Mucosa of gallbladder (tissue), 1 donor: ENCODE data around the gene TIMP3. TPM values are rescaled to one million over a fixed set of nuclear protein-coding genes. Genes with fewer than 3 reads are reported as not detected.

Experiments
- DNase-seq: peaks from one replicate; pipeline ENCODE4 v3.0.0-alpha.2; 2020; ENCODE audit warnings: low spot score
- total RNA-seq: library from RNA; stranded (reverse); gene quantifications from one replicate; pipeline ENCODE4 v1.2.1, GENCODE V29; 2021
- donor health status: DM: no; HTN: no; CAD: no.

Gene TIMP3
- total RNA-seq, 1 donor from 2014 or later, result 180 TPM

DNA sequence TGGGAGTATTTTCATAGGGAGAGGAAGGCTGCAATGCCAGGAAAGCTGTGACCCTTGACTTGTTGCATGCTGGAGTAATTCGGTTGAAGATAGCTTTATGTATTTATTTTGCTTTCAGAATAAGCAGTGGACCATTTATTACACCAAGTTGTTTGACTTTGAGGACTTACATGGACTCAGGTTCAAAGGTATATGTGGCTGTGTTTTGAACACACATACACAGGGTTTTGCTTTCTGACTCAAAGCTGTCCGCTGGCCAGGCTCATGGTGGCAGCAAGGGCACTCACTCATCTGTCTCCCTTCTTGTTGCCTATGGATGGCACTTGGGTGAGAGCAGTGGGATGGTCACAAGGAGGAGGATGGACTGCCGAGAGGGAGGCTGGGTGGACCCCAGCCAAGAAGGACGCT is 6.5 kb downstream of the TIMP3 start:
- DNase-seq, result no peak

- DNase-seq, result no peak
These were observed 8.5 kb downstream of the TIMP3 start for GRCh38 chr22:32809786-32810554.

DNA sequence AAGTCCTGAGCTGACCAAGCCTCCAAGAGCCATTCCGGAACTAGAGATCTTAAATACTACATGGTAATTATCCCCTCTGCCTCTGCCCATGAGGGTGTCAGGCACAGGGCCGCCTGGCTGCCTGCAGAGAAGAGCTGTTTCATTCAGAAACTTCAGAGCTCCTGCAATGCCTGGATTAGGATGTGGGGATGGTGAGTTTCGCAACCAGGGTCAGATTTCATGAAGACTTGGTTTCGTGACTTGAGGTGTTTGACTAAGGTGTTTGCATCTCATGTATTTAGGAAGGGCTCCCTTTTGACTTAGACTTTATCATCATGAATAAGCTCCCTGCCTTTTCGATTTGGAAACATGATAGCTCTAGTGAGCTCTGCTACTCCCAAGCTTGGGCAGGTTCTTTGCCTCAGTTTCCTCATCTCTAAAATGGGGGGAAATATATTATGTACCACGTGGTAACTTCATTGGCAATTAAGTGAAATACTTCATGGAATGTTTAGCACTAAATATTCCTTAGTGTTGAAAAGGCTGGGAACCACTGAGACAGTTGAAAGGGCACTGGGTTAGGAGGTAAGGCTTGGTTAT is 9.1 kb downstream of the TIMP3 start:
- no peak for DNase-seq

GRCh38 chr22:32811788-32812545 is 10.5 kb downstream of the TIMP3 start:
- no peak for DNase-seq

- DNase-seq, result no peak
These were observed 12.9 kb downstream of the TIMP3 start for GRCh38 chr22:32814285-32814860.

DNA sequence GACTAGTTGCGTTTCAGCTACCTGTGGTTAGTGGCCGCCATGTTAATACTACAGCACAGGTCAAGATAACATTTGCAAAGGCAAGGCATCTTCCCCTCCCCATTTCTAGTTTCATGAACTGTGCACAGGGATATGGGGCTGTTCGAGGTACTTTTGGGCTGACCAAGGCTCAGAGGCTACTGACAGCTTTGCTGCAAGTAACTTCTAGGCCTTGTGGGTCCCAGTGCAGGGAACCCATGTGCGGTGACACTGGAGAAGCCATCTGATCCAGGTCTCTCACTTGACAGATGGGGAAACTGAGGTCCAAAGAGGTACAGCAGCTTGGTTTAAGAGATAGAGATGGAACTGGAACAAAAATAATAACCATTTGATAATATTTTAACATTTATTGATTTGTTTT is 13.6 kb downstream of the TIMP3 start:
- no peak for DNase-seq

DNA sequence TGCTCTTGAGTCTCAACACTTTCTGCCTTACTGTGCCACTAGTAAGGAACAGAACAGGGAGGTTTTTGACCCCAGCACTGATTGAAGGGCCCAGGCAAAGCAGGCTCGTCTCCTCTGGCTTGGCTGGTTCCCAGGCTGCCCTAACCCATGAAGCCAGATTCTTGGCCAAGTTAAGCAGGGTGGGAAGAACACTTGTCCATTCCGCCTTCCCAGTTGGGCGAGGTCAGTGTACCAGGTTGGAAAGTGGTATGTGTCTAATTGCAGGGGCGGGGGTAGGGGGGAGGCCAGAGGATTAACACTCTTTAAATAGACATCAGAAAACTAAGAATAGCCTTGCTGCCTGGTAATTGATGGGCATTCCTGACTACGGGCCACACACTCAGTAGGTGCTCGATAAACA is 14.4 kb downstream of the TIMP3 start:
- DNase-seq, result no peak

DNA sequence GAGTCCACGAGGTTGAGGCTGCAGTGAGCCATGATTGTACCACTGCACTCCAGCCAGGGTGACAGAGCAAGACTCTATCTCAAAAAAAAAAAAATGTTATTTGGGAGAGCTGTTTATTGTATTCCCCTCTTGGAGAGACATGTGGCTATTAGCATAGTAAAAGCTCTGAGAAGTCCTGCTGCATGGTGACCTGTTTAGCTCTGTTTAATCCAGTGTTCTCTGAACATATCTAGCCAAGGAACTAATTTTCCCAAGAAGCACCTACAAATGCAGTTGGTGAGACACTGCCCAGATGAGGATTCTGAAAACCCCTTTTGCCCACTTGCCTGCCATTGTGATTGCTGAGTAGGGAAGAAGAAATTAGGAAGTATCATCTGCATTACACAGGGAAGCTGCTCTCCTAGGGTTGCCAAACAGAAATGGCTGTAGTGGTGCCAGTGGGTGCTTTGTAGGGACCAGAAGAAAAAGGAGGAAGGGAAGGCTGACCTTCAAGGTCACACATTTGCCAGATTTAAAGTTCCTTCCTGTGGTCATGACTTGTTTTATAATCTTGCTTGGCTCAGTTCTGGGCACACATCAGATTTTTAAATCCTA is 15.7 kb downstream of the TIMP3 start:
- DNase-seq, result no peak

DNA sequence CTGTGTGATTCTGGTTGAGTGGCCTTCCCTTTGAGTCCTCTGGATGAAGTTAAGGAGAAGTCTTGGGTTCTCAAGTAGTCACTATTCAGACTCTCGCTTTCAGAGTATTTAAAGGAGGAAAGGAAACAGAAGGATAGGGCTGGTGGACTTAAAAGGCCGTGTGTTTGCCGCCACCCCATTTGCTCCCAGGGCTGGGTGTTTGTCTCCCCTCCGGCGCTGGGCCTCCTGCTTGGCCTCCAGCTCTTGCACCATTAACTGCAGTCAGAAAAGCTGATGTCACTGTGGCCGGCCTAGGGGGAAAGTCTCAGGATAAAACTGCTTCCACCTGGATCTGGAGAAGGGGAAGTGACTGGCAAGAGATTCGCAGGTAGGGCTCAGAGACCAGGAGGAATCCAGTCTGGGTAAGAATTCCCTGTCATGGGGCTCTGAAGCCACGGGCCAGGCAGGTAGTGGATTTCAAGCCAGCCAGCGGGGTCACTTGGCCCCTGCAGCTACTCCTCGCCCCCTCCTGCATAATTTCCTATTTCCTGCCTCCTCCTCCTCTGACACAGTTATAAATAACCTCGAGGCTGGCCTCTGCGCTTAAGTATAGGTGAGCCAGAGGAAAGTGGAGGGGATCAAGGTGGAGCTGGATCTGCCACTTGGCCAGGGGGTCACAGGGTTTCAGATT is 17.1 kb downstream of the TIMP3 start:
- no peak for DNase-seq

- DNase-seq, result no peak
These were observed 17.6 kb downstream of the TIMP3 start for GRCh38 chr22:32819120-32819519.

GRCh38 chr22:32820131-32821119 is 18.9 kb downstream of the TIMP3 start:
- DNase-seq, result no peak

DNA sequence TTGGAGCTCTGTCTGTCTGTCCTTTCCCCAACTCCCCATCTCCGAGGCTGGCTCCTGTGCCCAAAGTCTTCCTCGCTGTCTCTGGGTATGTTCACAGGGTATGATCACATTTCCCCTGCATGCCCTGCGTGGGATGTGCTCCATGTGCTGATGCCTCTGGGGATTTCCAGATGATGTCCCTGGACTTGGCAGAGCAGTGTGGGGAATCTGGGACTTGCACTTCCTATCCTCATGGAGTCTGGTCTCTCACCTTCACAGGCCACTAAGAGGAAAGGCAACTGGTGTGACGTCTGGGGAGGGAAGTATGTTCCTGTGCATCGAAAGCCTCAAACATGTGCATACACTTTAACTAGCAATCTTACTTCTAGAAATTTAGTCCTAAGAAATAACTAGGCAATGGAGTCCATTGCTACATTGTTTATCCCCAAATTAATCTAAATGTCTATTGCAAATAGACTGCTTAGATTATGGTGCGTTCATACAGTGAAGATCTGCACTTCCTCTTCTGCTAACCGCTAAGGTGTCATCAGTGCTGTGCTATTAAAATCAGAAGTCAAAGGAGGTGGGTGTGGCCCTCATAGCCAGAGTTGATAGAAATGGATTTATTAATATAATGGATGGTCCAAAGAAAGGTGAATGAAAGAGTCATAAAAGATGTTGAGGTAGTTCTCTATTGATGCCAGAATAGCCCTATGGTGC is 20.8 kb downstream of the TIMP3 start:
- DNase-seq, result no peak

- DNase-seq, result no peak
These were observed 21.7 kb downstream of the TIMP3 start for GRCh38 chr22:32823024-32823730.

DNA sequence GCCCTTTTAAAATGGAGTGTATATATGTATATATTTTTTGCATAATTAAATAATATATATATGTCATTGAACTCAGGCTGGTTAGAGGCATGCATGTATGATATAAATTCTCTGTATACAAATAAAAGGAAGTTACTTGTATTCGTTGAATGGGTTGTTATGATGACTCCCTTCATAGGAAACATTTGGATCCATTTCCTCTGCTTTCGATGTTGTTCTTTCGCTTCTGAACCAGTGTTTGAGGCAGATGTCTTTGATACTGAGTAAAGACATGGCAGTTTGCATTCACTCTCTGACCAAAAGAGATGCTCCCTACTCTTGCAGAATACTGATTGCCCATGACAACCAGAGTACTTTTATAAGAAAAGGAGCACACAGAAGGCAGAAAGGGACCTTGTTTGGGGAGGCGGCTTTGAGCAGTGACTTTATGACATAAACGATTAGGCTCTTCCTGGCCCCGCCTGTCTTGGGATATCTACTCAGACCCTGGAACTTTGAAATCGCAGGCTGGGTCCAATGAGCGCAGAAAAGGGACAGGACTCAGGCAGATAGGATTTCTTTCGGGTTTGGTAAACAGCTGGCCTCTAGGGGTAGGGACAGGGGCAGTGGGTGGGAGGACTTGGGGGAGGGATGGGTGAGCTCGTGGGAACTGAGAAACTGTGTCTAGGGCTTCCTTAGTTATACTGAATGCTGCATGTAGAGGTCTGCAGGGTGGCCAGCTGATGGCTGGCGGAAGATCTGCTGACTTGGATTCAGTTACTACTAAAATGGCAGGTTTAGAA is 23.2 kb downstream of the TIMP3 start:
- no peak for DNase-seq

- DNase-seq, result no peak
These were observed 25.0 kb downstream of the TIMP3 start for GRCh38 chr22:32826537-32826936.

DNA sequence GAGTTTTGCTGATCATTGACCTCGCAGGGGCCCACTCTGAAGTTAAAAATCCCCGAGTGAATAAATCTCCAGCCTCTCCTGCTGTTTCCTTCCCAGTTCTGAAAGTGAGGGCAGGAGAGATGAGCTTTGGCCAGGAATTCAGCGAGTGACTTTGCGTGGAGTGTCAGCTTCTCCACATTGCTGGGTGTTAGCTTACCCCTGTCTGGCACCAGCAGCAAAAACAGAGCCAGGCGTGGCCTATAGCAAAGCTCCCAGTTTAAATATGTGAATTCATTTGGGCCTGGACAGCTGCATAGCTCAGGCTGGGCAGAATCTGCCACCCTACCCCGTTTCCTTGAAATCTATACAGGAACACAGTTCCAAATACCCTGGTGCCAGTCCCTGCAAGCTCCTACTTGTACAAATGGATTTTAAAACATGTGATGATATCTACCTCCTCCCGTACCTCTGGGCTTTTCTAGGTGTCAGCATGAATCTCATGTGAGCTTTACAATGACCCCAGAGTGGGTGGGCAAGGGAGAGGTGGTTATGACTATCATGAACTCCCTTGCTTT is 25.6 kb downstream of the TIMP3 start:
- DNase-seq, result no peak

GRCh38 chr22:32828150-32828549 is 26.6 kb downstream of the TIMP3 start:
- DNase-seq, result no peak

DNA sequence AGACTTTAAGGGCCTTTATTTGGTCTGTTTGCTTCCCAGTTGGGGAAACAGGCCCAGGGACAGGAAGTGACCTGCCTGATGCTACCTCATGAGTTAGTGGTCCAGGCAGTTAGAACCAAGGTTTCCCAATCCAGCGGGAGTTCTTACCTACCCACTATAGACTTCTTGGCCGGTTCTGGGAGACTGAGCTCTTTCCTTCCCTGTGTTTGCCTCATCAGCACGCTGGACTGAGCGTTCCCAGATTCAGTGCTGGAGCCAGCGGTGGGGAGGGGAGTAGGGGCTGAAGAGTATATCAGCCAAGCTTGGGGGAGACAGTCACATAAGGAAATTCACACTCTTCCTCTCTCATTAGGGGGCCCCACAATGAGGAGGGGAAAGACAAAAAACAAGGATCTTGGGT is 27.1 kb downstream of the TIMP3 start:
- no peak for DNase-seq
